H1 (cell line): ENCODE measurements around the gene KRT5. TPM values are rescaled to one million over a fixed set of nuclear protein-coding genes. Genes with fewer than 3 reads are reported as not detected.

Experiments used
- CTCF ChIA-PET: fragments of 300-600 bp; sonication (Branson Sonifier 250); formaldehyde crosslinking; loops from one replicate; lab custom pipeline; 2021; ENCODE audit not compliant: partially characterized antibody; lab: Charles Lee
- POLR2A ChIA-PET: fragments of 300-600 bp; sonication (Branson Sonifier 250); formaldehyde crosslinking; loops from one replicate; lab custom pipeline; 2021; ENCODE audit warnings: inconsistent platforms; ENCODE audit not compliant: partially characterized antibody; lab: Charles Lee
- DNase-seq, 2 experiments: peaks; one replicate each; pipeline versions ENCODE4 v3.0.0 to v3.0.0-alpha.2; 2010 to 2022; ENCODE audit warnings: low spot score in 2 of 2, low read depth in 1 of 2, mixed read lengths in 1 of 2
- FAIRE-seq: peaks from 2 replicates; lab custom pipeline; 2011; peaks lifted over from hg19 to GRCh38; lab: Jason Lieb, UNC
- H2AFZ ChIP-seq: 2 replicates; pipeline ENCODE4 v1.8.1; 2012; ENCODE audit warnings: low read length, inconsistent platforms
- H2AK5ac ChIP-seq: 2 replicates; pipeline ENCODE4 v1.6.1; 2013; ENCODE audit warnings: low read depth, low read length
- H2BK120ac ChIP-seq: replicated peaks from 2 replicates; pipeline ENCODE3; 2013; ENCODE audit warnings: low read depth, low read length, inconsistent platforms
- H2BK12ac ChIP-seq: 2 replicates; pipeline ENCODE4 v1.6.1; 2013; ENCODE audit warnings: low read depth, low read length
- H2BK15ac ChIP-seq: 2 replicates; pipeline ENCODE4 v1.6.1; 2013; ENCODE audit warnings: low read length
- H2BK20ac ChIP-seq: 2 replicates; pipeline ENCODE4 v1.6.1; 2013; ENCODE audit warnings: low read length
- H2BK5ac ChIP-seq: 2 replicates; pipeline ENCODE4 v1.6.1; 2013; ENCODE audit warnings: low read depth, low read length
- H3K14ac ChIP-seq: 2 replicates; pipeline ENCODE4 v1.6.1; 2013; ENCODE audit warnings: inconsistent platforms; ENCODE audit not compliant: insufficient read length
- H3K18ac ChIP-seq: 2 replicates; pipeline ENCODE4 v1.6.1; 2013; ENCODE audit warnings: low read length; ENCODE audit errors: extremely low read depth
- H3K23ac ChIP-seq: 2 replicates; pipeline ENCODE4 v1.6.1; 2013; ENCODE audit warnings: inconsistent platforms; ENCODE audit not compliant: insufficient read length
- H3K23me2 ChIP-seq: 2 replicates; pipeline ENCODE4 v1.6.1; 2013; ENCODE audit warnings: low read depth, low read length
- H3K27ac ChIP-seq: 2 replicates; pipeline ENCODE4 v1.6.1; 2011; ENCODE audit warnings: low read depth, low read length, inconsistent platforms
- H3K27me3 ChIP-seq, 4 experiments: replicated peaks in 1 of 4; 1 replicate in 1 of 4; 2 replicates in 3 of 4; pipeline versions ENCODE4 v1.6.1 to v1.8.1; 2011 to 2013; ENCODE audit warnings: low read length in 3 of 4, mild to moderate bottlenecking in 3 of 4, inconsistent platforms in 2 of 4, mixed read lengths in 2 of 4, moderate library complexity in 1 of 4; ENCODE audit not compliant: control insufficient read depth in 3 of 4, insufficient read depth in 3 of 4; ENCODE audit errors: extremely low read depth in 1 of 4
- H3K36me3 ChIP-seq, 4 experiments: 2 replicates each; pipeline versions ENCODE4 v1.6.1 to v1.8.1; 2011 to 2013; ENCODE audit warnings: mild to moderate bottlenecking in 4 of 4, low read length in 3 of 4, moderate library complexity in 2 of 4, control low read depth in 1 of 4, inconsistent platforms in 1 of 4; ENCODE audit not compliant: insufficient read depth in 4 of 4, control insufficient read depth in 2 of 4
- H3K4ac ChIP-seq: replicated peaks from 2 replicates; pipeline ENCODE3; 2013; ENCODE audit warnings: low read length, low read depth, mixed read lengths, inconsistent platforms; ENCODE audit not compliant: insufficient read length
- H3K4me1 ChIP-seq, 4 experiments: replicated peaks in 1 of 4; 1 replicate in 1 of 4; 2 replicates in 3 of 4; pipeline versions ENCODE4 v1.6.1 to v1.8.1; 2011 to 2013; ENCODE audit warnings: low read length in 3 of 4, inconsistent platforms in 2 of 4, mixed read lengths in 1 of 4; ENCODE audit not compliant: insufficient read depth in 4 of 4, control insufficient read depth in 3 of 4
- H3K4me2 ChIP-seq, 2 experiments: 2 replicates each; pipeline versions ENCODE4 v1.6.1 to v1.8.1; 2011 to 2013; ENCODE audit warnings: low read depth in 2 of 2, low read length in 2 of 2, control low read depth in 1 of 2, inconsistent platforms in 1 of 2, mild to moderate bottlenecking in 1 of 2; ENCODE audit not compliant: insufficient read depth in 1 of 2
- H3K4me3 ChIP-seq, 4 experiments: fragments of 200-600, 300-600 bp in 1 of 4; sonication (generic), shearing (Covaris generic), sonication (Bioruptor Twin) in 1 of 4; 2 replicates each; pipeline versions ENCODE4 v1.5.1 to v1.8.1; 2011 to 2016; ENCODE audit warnings: low read length in 4 of 4, low read depth in 3 of 4, control low read depth in 2 of 4, inconsistent platforms in 2 of 4, mild to moderate bottlenecking in 2 of 4, mixed read lengths in 1 of 4, moderate library complexity in 1 of 4; ENCODE audit not compliant: insufficient read depth in 2 of 4; ENCODE audit errors: extremely low read depth in 1 of 4
- H3K56ac ChIP-seq: replicated peaks from 2 replicates; pipeline ENCODE3; 2013; ENCODE audit warnings: low read depth, mild to moderate bottlenecking, mixed read lengths, low read length, inconsistent platforms; ENCODE audit not compliant: insufficient read length
- H3K79me1 ChIP-seq: 2 replicates; pipeline ENCODE4 v1.6.1; 2013; ENCODE audit warnings: low read depth, low read length, control low read depth
- H3K79me2 ChIP-seq, 2 experiments: 2 replicates each; pipeline versions ENCODE4 v1.6.1 to v1.8.1; 2012 to 2013; ENCODE audit warnings: low read length in 2 of 2, mild to moderate bottlenecking in 2 of 2, inconsistent platforms in 1 of 2; ENCODE audit not compliant: insufficient read depth in 2 of 2, control insufficient read depth in 1 of 2
- H3K9ac ChIP-seq, 4 experiments: replicated peaks in 1 of 4; 1 replicate in 1 of 4; 2 replicates in 3 of 4; pipeline versions ENCODE4 v1.6.1 to v1.8.1; 2011 to 2013; ENCODE audit warnings: low read depth in 3 of 4, low read length in 3 of 4, control low read depth in 2 of 4, mild to moderate bottlenecking in 2 of 4, moderate library complexity in 2 of 4, inconsistent platforms in 1 of 4; ENCODE audit errors: extremely low read depth in 1 of 4
- H3K9me3 ChIP-seq, 2 experiments: 2 replicates each; pipeline versions ENCODE4 v1.6.1 to v1.8.1; 2012 to 2013; ENCODE audit warnings: mild to moderate bottlenecking in 2 of 2, moderate library complexity in 2 of 2, control low read depth in 1 of 2, inconsistent platforms in 1 of 2, low read depth in 1 of 2, low read length in 1 of 2, mixed read lengths in 1 of 2; ENCODE audit not compliant: insufficient read depth in 2 of 2
- H4K20me1 ChIP-seq, 2 experiments: replicated peaks in 1 of 2; 2 replicates each; pipeline versions ENCODE3 to v1.8.1; 2011 to 2013; ENCODE audit warnings: inconsistent platforms in 2 of 2, low read length in 2 of 2, mild to moderate bottlenecking in 1 of 2; ENCODE audit not compliant: insufficient read depth in 2 of 2, control insufficient read depth in 1 of 2
- H4K5ac ChIP-seq: 2 replicates; pipeline ENCODE4 v1.6.1; 2013; ENCODE audit warnings: low read length, low read depth, mixed read lengths, inconsistent platforms; ENCODE audit not compliant: insufficient read length
- H4K8ac ChIP-seq: 2 replicates; pipeline ENCODE4 v1.8.0; 2013; ENCODE audit warnings: mild to moderate bottlenecking, moderate library complexity, low read length, inconsistent platforms; ENCODE audit not compliant: insufficient read depth; ENCODE audit errors: extremely low read depth
- H4K91ac ChIP-seq: replicated peaks from 2 replicates; pipeline ENCODE3; 2013; ENCODE audit warnings: low read length, mixed read lengths, inconsistent platforms; ENCODE audit not compliant: insufficient read length
- BRCA1 ChIP-seq: IDR thresholded peaks from 2 replicates; pipeline ENCODE4 v1.6.1; 2012; ENCODE audit warnings: low read depth, low read length, improper control_type of control experiment
- CHD2 ChIP-seq: IDR thresholded peaks from 2 replicates; pipeline ENCODE4 v1.6.1; 2012; ENCODE audit warnings: low read length, improper control_type of control experiment
- SIRT6 ChIP-seq: IDR thresholded peaks from one replicate; pipeline ENCODE4 v1.7.1; 2012; ENCODE audit warnings: low read length, inconsistent platforms
- WGBS, 2 experiments: shearing (Covaris generic) in 1 of 2; methylation state at CpG; one replicate each; pipeline versions ENCODE4 v1.1.6 to v1.1.7; 2013 to 2015; ENCODE audit warnings: low lambda C conversion rate in 2 of 2, mixed read lengths in 2 of 2, inconsistent platforms in 1 of 2, low coverage in 1 of 2, missing lambda C conversion rate in 1 of 2; ENCODE audit not compliant: insufficient replicate concordance in 2 of 2, insufficient coverage in 1 of 2, insufficient read length in 1 of 2; ENCODE audit errors: extremely low coverage in 1 of 2, missing lambda C conversion rate in 1 of 2; 5-methylcytosine and 5-hydroxymethylcytosine counted together
- polyA plus RNA-seq, 7 experiments: library from polyadenylated mRNA; depleted of rRNA in 3 of 7; stranded (reverse) in 5 of 7; unstranded in 2 of 7; fragments of >200 nt in 5 of 7; fragments of 200-250 nt in 2 of 7; gene quantifications; 1 replicate in 5 of 7; 2 replicates in 1 of 7; 4 replicates in 1 of 7; pipeline versions ENCODE4 v1.2.1 to v1.2.3, GENCODE V29; 2011 to 2013; ENCODE audit warnings: missing spikeins in 2 of 7, mixed read lengths in 2 of 7
- total RNA-seq: library from RNA; stranded (reverse); fragmentation: NEBNext Ultra II Directional; extraction: Animal tissue kit (Norgen Biotek cat#: 25700); gene quantifications from 2 replicates; pipeline ENCODE4 v1.2.1, GENCODE V29; 2021

KRT5 gene
- total and polyA plus RNA-seq, 2 of the 8 experiments (the other 6 are each of a cell fraction or from before 2014, with no cell fraction given), result 0.18 TPM; not detected in 1

DNA sequence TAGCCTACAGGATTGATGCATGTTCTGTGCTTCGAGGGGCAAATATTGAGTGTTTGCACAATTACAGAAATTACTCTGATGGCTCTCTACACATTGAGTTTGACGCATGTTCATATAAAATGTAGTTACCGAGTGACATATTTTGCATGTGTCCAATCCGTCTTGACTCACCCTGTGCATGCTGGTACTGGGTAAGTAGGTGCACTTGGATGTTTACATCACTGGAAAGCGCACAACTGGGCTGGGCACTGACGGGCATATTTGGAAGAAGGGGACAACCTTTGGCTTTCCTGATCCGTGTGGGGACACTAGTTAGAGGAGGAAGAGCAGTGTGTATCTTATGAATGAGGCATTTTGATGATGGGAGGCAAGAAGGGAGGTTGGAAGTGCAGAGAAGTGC is 22.2 kb downstream of the KRT5 start:
- no peak overlapping the region for H2BK120ac ChIP-seq
- TF ChIP-seq BRCA1 (no peak), CHD2 (no peak), SIRT6 (no peak)
- TF ChIP-seq, all 59 proteins: peak for 0
- Histone ChIP-seq H2BK15ac (0 out of 2 replicates have a peak overlapping the region, but pooled peaks have one; percentile 73), H3K36me3 (no peaks in the 10 kb centered on the region), H2AFZ (no peak overlapping the region), H2BK12ac (no peak overlapping the region), H4K91ac (no peak overlapping the region), H3K4me1 (peaks cover 5 to 10% (median 8%) of the 10 kb centered on the region in 4 experiments; a peak in 6 of 7 replicates), H2BK5ac (no peak overlapping the region), H3K9ac (no peak overlapping the region), H3K23me2 (no peaks in the 10 kb centered on the region; the same call in 1 of the 2 replicates), H3K4me2 (no peak overlapping the region), H4K8ac (no peak overlapping the region), H3K23ac (no peak overlapping the region), H3K4me3 (no peak overlapping the region), H3K56ac (no peak overlapping the region), H3K79me1 (no peaks in the 10 kb centered on the region), H4K5ac (no peak overlapping the region), H3K4ac (no peak overlapping the region), H4K20me1 (no peaks in the 10 kb centered on the region), H3K9me3 (no peaks in the 10 kb centered on the region), H2BK20ac (no peak overlapping the region), H2AK5ac (no peak overlapping the region), H3K79me2 (no peaks in the 10 kb centered on the region), H3K27ac (no peak overlapping the region), H3K14ac (no peak overlapping the region), H3K18ac (no peak overlapping the region), H3K27me3 (no peaks in the 10 kb centered on the region; a peak in 1 of 7 replicates)
- 95% methylated on average over 7 of the region's 7 CpGs; no CpG with 5 or more reads in 1 of the 2 experiments for WGBS, 2 experiments
- FAIRE-seq, result no peak
- ChIA-PET CTCF (interaction anchor here (1.2 to 1.6 kb wide), 2 partner anchors 21 to 163 kb away, joined by 3 read pairs; no protein-coding TSS in a partner anchor), POLR2A (no interaction called here)
- no peak for DNase-seq
